HEK293 (cell line): ENCODE data around the gene FRYL.
A peak's percentile ranks its signal among the peaks of the same experiment; 100 is the strongest.

ENCODE experiments used
- CTCF ChIA-PET: fragments of 350-600 bp; formaldehyde crosslinking; extraction: SDS; loops from one replicate; lab custom pipeline; 2021; ENCODE audit warnings: antibody characterized with exemption; lab: Yijun Ruan, JAX
- POLR2A ChIA-PET: fragments of 300-600 bp; formaldehyde crosslinking; extraction: SDS; loops from one replicate; lab custom pipeline; 2020; ENCODE audit warnings: antibody characterized with exemption, inconsistent platforms; lab: Yijun Ruan, JAX
- H3K27ac ChIP-seq: fragments of 200-500 bp; sonication (Bioruptor generic); 2 replicates; pipeline ENCODE4 v1.5.1; 2014; ENCODE audit warnings: low read depth, low read length, control low read depth, inconsistent platforms; ENCODE audit errors: extremely low read depth
- H3K36me3 ChIP-seq, 2 experiments: fragments of 200-500 bp in 1 of 2; sonication (Bioruptor generic) in 1 of 2; 1 replicate in 1 of 2; 2 replicates in 1 of 2; pipeline ENCODE4 v1.5.1; 2014 to 2017; ENCODE audit warnings: inconsistent platforms in 2 of 2, low read length in 2 of 2; ENCODE audit not compliant: control insufficient read depth in 2 of 2, insufficient read depth in 1 of 2
- H3K4me1 ChIP-seq: fragments of 200-500 bp; sonication (Bioruptor generic); 2 replicates; pipeline ENCODE4 v1.5.1; 2014; ENCODE audit warnings: mild to moderate bottlenecking, low read length, inconsistent platforms; ENCODE audit not compliant: control insufficient read depth, insufficient read depth
- H3K4me3 ChIP-seq: 2 replicates; pipeline ENCODE4 v1.5.1; 2011; ENCODE audit warnings: low read depth, mild to moderate bottlenecking, control low read depth, low read length, moderate library complexity
- H3K9me3 ChIP-seq: fragments of 200-500 bp; sonication (Bioruptor generic); 2 replicates; pipeline ENCODE4 v1.5.1; 2014; ENCODE audit warnings: low read depth, low read length, inconsistent platforms; ENCODE audit not compliant: control insufficient read depth, insufficient read depth
- KLF7 ChIP-seq: fragments of 450-650 bp; formaldehyde crosslinking; IDR thresholded peaks from 2 replicates; pipeline ENCODE4 v1.5.1; 2016; ENCODE audit warnings: missing biosample characterization, missing genetic modification characterization, borderline replicate concordance
- PRDM1 ChIP-seq: fragments of 450-650 bp; formaldehyde crosslinking; IDR thresholded peaks from 2 replicates; pipeline ENCODE4; 2016; ENCODE audit warnings: missing biosample characterization, missing genetic modification characterization
- SCRT1 ChIP-seq: fragments of 450-650 bp; formaldehyde crosslinking; IDR thresholded peaks from 2 replicates; pipeline ENCODE4 v1.5.1; 2016; ENCODE audit warnings: missing biosample characterization, missing genetic modification characterization, borderline replicate concordance
- SP7 ChIP-seq: fragments of 450-650 bp; formaldehyde crosslinking; IDR thresholded peaks from 2 replicates; pipeline ENCODE4 v1.5.1; 2016; ENCODE audit warnings: missing biosample characterization, missing genetic modification characterization
- WT1 ChIP-seq: fragments of 450-650 bp; formaldehyde crosslinking; IDR thresholded peaks from 2 replicates; pipeline ENCODE4 v1.5.1; 2016; ENCODE audit warnings: missing biosample characterization, missing genetic modification characterization
- YY2 ChIP-seq: fragments of 450-650 bp; formaldehyde crosslinking; IDR thresholded peaks from 2 replicates; pipeline ENCODE4 v1.5.1; 2016; ENCODE audit warnings: missing biosample characterization, missing genetic modification characterization
- ZBTB17 ChIP-seq: fragments of 450-650 bp; formaldehyde crosslinking; IDR thresholded peaks from 2 replicates; pipeline ENCODE4 v1.5.1; 2016; ENCODE audit warnings: missing biosample characterization, missing genetic modification characterization
- ZBTB20 ChIP-seq: fragments of 450-650 bp; formaldehyde crosslinking; IDR thresholded peaks from 2 replicates; pipeline ENCODE4 v1.5.1; 2016; ENCODE audit warnings: missing biosample characterization, missing genetic modification characterization
- ZNF140 ChIP-seq: fragments of 450-650 bp; formaldehyde crosslinking; IDR thresholded peaks from 2 replicates; pipeline ENCODE4 v1.5.1; 2016; ENCODE audit warnings: missing biosample characterization, missing genetic modification characterization
- ZNF175 ChIP-seq: fragments of 450-650 bp; formaldehyde crosslinking; IDR thresholded peaks from 2 replicates; pipeline ENCODE4 v1.5.1; 2016; ENCODE audit warnings: missing biosample characterization, missing genetic modification characterization
- ZNF2 ChIP-seq: fragments of 450-650 bp; formaldehyde crosslinking; IDR thresholded peaks from 2 replicates; pipeline ENCODE4 v1.5.1; 2016; ENCODE audit warnings: missing biosample characterization, missing genetic modification characterization
- ZNF211 ChIP-seq: fragments of 450-650 bp; formaldehyde crosslinking; IDR thresholded peaks from 2 replicates; pipeline ENCODE4 v1.5.1; 2016; ENCODE audit warnings: low read depth, missing biosample characterization, missing genetic modification characterization
- ZNF214 ChIP-seq: fragments of 450-650 bp; formaldehyde crosslinking; IDR thresholded peaks from 2 replicates; pipeline ENCODE4 v1.5.1; 2017; ENCODE audit warnings: missing biosample characterization, mild to moderate bottlenecking, missing genetic modification characterization, borderline replicate concordance
- ZNF354C ChIP-seq: fragments of 450-650 bp; formaldehyde crosslinking; IDR thresholded peaks from 2 replicates; pipeline ENCODE4 v1.5.1; 2016; ENCODE audit warnings: missing biosample characterization, missing genetic modification characterization, low read depth, borderline replicate concordance
- ZNF510 ChIP-seq: fragments of 450-650 bp; formaldehyde crosslinking; IDR thresholded peaks from 2 replicates; pipeline ENCODE4 v1.5.1; 2018; ENCODE audit warnings: mild to moderate bottlenecking, missing genetic modification characterization, missing biosample characterization; ENCODE audit not compliant: insufficient replicate concordance
- ZNF530 ChIP-seq: fragments of 450-650 bp; formaldehyde crosslinking; IDR thresholded peaks from 2 replicates; pipeline ENCODE4 v1.5.1; 2016; ENCODE audit warnings: low read depth, missing biosample characterization, missing genetic modification characterization
- ZNF623 ChIP-seq: fragments of 450-650 bp; formaldehyde crosslinking; IDR thresholded peaks from 2 replicates; pipeline ENCODE4 v1.5.1; 2016; ENCODE audit warnings: missing biosample characterization, missing genetic modification characterization
- ZNF626 ChIP-seq: fragments of 450-650 bp; sonication (Bioruptor Pico); formaldehyde crosslinking; IDR thresholded peaks from 2 replicates; pipeline ENCODE4 v1.5.1; 2018; ENCODE audit warnings: missing biosample characterization, missing genetic modification characterization, inconsistent platforms
- ZNF654 ChIP-seq: fragments of 450-650 bp; formaldehyde crosslinking; IDR thresholded peaks from 2 replicates; pipeline ENCODE4 v1.5.1; 2016; ENCODE audit warnings: low read depth, missing biosample characterization, missing genetic modification characterization
- ZSCAN16 ChIP-seq: fragments of 450-650 bp; formaldehyde crosslinking; IDR thresholded peaks from 2 replicates; pipeline ENCODE4 v1.5.1; 2016; ENCODE audit warnings: missing biosample characterization, missing genetic modification characterization
- TF ChIP-seq, protein P1 (sequence below): fragments of 450-650 bp; formaldehyde crosslinking; IDR thresholded peaks from 2 replicates; pipeline ENCODE4 v1.5.1; 2016; ENCODE audit warnings: missing biosample characterization, missing genetic modification characterization
- TF ChIP-seq, protein P2 (sequence below): fragments of 450-650 bp; formaldehyde crosslinking; IDR thresholded peaks from 2 replicates; pipeline ENCODE4 v1.5.1; 2016; ENCODE audit warnings: missing biosample characterization, missing genetic modification characterization
- TF ChIP-seq, protein P3 (sequence below): fragments of 450-650 bp; formaldehyde crosslinking; IDR thresholded peaks from 2 replicates; pipeline ENCODE4 v1.5.1; 2016; ENCODE audit warnings: missing biosample characterization, missing genetic modification characterization

Gene FRYL

DNA sequence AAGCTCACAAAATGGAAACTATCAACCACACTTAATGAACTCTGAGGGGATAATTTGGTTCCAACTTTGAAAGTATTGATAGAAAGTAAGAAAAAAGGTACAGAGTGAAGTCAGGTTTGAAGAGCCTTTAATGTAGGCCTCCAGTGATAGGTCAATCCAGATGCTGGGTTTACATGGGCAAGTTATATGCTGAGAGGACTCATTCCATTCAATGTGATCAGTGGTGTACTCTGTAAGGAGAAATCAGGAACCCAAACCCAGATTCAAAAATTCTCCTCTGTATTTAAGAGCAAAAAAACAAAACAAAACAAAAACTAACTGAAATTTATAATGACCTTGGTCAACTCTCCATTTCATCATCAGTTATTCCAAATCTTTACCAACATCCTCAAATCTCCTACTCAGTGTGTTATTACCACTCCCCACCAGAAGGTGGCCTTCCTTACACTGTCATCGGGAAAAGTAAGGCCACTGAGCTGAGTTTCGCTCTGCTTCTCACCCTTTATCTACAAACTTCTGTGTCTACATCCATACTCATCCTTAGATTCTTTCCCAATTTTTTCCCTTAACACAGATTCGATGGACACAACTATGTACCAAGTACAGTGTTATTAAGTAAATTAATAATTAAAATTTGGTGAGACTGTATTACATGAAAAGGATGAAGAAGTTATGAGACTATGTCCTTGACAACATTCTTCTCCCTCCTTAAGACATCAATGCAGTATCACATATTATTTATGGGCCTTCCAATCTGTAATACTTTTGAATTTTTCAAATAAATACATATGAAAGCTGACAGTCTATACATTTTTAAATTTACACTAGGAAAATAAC lies 201.7 kb downstream of the FRYL start:
- no peak overlapping the region for H3K27ac ChIP-seq
- CTCF ChIA-PET = interaction anchor here (0.6 to 4.7 kb wide), 27 partner anchors 8 to 455 kb away, joined by 3 to 26 read pairs (median 4); partner anchors contain the start of gene FRYL
- POLR2A ChIA-PET = interaction anchor here (0.6 kb wide), 2 partner anchors 39 to 201 kb away, joined by 3 to 5 read pairs; no protein-coding TSS in a partner anchor

DNA sequence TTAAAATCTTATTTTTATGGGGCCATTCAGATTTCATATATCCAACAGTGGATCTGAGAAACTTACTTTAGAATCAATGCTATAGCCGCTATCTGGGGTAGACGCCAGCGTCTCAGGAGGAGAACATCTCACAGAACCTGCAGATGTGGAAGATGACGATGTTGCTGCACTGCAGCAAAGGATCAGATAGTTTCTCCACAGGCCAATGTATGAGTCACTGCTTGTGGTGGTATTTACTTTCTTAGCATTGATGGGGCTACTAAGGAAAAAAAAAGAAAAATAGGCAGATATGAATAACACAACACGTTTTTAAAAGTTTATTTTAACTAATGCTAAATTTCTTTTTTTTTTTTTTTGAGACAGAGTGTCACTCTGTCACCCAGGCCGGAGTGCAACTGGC lies 204.1 kb downstream of the FRYL start:
- peaks cover 0 to 29% of the 10 kb centered on the region in 2 experiments; a peak in 1 of 3 replicates for H3K36me3 ChIP-seq
- H3K9me3 ChIP-seq = no peaks in the 10 kb centered on the region
- ChIA-PET POLR2A (no interaction called here), CTCF (no interaction called here)
- H3K4me3 ChIP-seq = no peak overlapping the region
- no peak for TF ChIP-seq ZNF510 (tag by site-specific recombination)
- TF ChIP-seq ZNF626 (tag by site-specific recombination) = no peak
- TF ChIP-seq SCRT1 (tag by site-specific recombination) = no peak
- TF ChIP-seq ZSCAN16 (tag by site-specific recombination) = no peak
- TF ChIP-seq, protein P1, sequence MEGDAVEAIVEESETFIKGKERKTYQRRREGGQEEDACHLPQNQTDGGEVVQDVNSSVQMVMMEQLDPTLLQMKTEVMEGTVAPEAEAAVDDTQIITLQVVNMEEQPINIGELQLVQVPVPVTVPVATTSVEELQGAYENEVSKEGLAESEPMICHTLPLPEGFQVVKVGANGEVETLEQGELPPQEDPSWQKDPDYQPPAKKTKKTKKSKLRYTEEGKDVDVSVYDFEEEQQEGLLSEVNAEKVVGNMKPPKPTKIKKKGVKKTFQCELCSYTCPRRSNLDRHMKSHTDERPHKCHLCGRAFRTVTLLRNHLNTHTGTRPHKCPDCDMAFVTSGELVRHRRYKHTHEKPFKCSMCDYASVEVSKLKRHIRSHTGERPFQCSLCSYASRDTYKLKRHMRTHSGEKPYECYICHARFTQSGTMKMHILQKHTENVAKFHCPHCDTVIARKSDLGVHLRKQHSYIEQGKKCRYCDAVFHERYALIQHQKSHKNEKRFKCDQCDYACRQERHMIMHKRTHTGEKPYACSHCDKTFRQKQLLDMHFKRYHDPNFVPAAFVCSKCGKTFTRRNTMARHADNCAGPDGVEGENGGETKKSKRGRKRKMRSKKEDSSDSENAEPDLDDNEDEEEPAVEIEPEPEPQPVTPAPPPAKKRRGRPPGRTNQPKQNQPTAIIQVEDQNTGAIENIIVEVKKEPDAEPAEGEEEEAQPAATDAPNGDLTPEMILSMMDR (tag by site-specific recombination) = no peak
- no peak for TF ChIP-seq ZNF214 (tag by site-specific recombination)
- no peak for TF ChIP-seq ZNF530 (tag by site-specific recombination)
- no peak for TF ChIP-seq WT1 (tag by site-specific recombination)
- TF ChIP-seq ZNF354C = no peak
- TF ChIP-seq KLF7 (tag by site-specific recombination) = no peak
- no peak for TF ChIP-seq ZBTB20 (tag by site-specific recombination)
- TF ChIP-seq ZNF140 (tag by site-specific recombination) = no peak
- no peak for TF ChIP-seq YY2 (tag by site-specific recombination)
- TF ChIP-seq ZNF211 (tag by site-specific recombination) = no peak
- H3K4me1 ChIP-seq = no peaks in the 10 kb centered on the region
- no peak overlapping the region for H3K27ac ChIP-seq

More for the DNA sequence above, 201.7 kb downstream of the FRYL start:
- Histone ChIP-seq H3K4me3 (no peak overlapping the region), H3K36me3 (peaks cover 0 to 19% of the 10 kb centered on the region in 2 experiments; a peak in 1 of 3 replicates), H3K4me1 (no peaks in the 10 kb centered on the region), H3K9me3 (no peaks in the 10 kb centered on the region)
- peak; percentile 67; the same call in 1 of the 2 replicates for TF ChIP-seq PRDM1 (tag by site-specific recombination)
- no peak for TF ChIP-seq ZNF175 (tag by site-specific recombination)
- peak; percentile 51; the same call in 1 of the 2 replicates for TF ChIP-seq ZNF2
- TF ChIP-seq, protein P2, sequence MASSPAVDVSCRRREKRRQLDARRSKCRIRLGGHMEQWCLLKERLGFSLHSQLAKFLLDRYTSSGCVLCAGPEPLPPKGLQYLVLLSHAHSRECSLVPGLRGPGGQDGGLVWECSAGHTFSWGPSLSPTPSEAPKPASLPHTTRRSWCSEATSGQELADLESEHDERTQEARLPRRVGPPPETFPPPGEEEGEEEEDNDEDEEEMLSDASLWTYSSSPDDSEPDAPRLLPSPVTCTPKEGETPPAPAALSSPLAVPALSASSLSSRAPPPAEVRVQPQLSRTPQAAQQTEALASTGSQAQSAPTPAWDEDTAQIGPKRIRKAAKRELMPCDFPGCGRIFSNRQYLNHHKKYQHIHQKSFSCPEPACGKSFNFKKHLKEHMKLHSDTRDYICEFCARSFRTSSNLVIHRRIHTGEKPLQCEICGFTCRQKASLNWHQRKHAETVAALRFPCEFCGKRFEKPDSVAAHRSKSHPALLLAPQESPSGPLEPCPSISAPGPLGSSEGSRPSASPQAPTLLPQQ (tag by site-specific recombination) = 0 out of 2 replicates have a peak, but pooled peaks have one; percentile 22
- TF ChIP-seq, protein P1 (tag by site-specific recombination) = 0 out of 2 replicates have a peak, but pooled peaks have one; percentile 54
- TF ChIP-seq, protein P3, sequence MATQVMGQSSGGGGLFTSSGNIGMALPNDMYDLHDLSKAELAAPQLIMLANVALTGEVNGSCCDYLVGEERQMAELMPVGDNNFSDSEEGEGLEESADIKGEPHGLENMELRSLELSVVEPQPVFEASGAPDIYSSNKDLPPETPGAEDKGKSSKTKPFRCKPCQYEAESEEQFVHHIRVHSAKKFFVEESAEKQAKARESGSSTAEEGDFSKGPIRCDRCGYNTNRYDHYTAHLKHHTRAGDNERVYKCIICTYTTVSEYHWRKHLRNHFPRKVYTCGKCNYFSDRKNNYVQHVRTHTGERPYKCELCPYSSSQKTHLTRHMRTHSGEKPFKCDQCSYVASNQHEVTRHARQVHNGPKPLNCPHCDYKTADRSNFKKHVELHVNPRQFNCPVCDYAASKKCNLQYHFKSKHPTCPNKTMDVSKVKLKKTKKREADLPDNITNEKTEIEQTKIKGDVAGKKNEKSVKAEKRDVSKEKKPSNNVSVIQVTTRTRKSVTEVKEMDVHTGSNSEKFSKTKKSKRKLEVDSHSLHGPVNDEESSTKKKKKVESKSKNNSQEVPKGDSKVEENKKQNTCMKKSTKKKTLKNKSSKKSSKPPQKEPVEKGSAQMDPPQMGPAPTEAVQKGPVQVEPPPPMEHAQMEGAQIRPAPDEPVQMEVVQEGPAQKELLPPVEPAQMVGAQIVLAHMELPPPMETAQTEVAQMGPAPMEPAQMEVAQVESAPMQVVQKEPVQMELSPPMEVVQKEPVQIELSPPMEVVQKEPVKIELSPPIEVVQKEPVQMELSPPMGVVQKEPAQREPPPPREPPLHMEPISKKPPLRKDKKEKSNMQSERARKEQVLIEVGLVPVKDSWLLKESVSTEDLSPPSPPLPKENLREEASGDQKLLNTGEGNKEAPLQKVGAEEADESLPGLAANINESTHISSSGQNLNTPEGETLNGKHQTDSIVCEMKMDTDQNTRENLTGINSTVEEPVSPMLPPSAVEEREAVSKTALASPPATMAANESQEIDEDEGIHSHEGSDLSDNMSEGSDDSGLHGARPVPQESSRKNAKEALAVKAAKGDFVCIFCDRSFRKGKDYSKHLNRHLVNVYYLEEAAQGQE = no peak
- TF ChIP-seq ZNF623 (tag by site-specific recombination) = no peak
- TF ChIP-seq ZNF654 (tag by site-specific recombination) = peak; percentile 83
- 0 out of 2 replicates have a peak, but pooled peaks have one; percentile 15 for TF ChIP-seq SP7 (tag by site-specific recombination)
- TF ChIP-seq ZBTB17 = peak; percentile 39; the same call in 1 of the 2 replicates
